HepG2 (cell line): ENCODE measurements around the gene HSDL1. TPM values are rescaled to one million over a fixed set of nuclear protein-coding genes. Genes with fewer than 3 reads are reported as not detected.
A peak's percentile ranks its signal among the peaks of the same experiment; 100 is the strongest.

Source experiments
- ARNT2 ChIP-seq: sonication (generic); formaldehyde crosslinking; IDR thresholded peaks from 2 replicates; pipeline ENCODE4 v1.8.0; 2022; ENCODE audit warnings: mild to moderate bottlenecking, low read depth, missing genetic modification reagents, moderate library complexity
- ATAD3A ChIP-seq: sonication (generic); formaldehyde crosslinking; IDR thresholded peaks from 2 replicates; pipeline ENCODE4 v1.4.0; 2020; ENCODE audit warnings: missing genetic modification reagents
- CENPX ChIP-seq: sonication (generic); formaldehyde crosslinking; IDR thresholded peaks from 2 replicates; pipeline ENCODE4 v1.9.0; 2021; ENCODE audit warnings: mild to moderate bottlenecking, missing genetic modification reagents, moderate library complexity
- CERS6 ChIP-seq: sonication (generic); formaldehyde crosslinking; IDR thresholded peaks from 2 replicates; pipeline ENCODE4 v1.5.0; 2020; ENCODE audit warnings: missing genetic modification reagents
- ELF3 ChIP-seq: IDR thresholded peaks from 2 replicates; pipeline ENCODE4 v1.6.1; 2016; ENCODE audit warnings: missing genetic modification reagents, missing compliant biosample characterization
- HINFP ChIP-seq: sonication (generic); formaldehyde crosslinking; IDR thresholded peaks from 2 replicates; pipeline ENCODE4 v1.4.0; 2020; ENCODE audit warnings: low read depth, mild to moderate bottlenecking, missing genetic modification reagents
- MEF2D ChIP-seq: sonication (generic); formaldehyde crosslinking; IDR thresholded peaks from 2 replicates; pipeline ENCODE4 v1.5.1; 2020; ENCODE audit warnings: mild to moderate bottlenecking, missing genetic modification reagents
- MYC ChIP-seq: sonication (generic); formaldehyde crosslinking; IDR thresholded peaks from 2 replicates; pipeline ENCODE4 v1.9.0; 2021; ENCODE audit warnings: missing genetic modification reagents, borderline replicate concordance
- NCOA1 ChIP-seq: sonication (generic); formaldehyde crosslinking; IDR thresholded peaks from 2 replicates; pipeline ENCODE4 v1.9.0; 2021; ENCODE audit warnings: missing genetic modification reagents
- NR1H2 ChIP-seq: sonication (generic); formaldehyde crosslinking; IDR thresholded peaks from 2 replicates; pipeline ENCODE4 v1.8.1; 2022; ENCODE audit warnings: low read depth, missing genetic modification reagents, borderline replicate concordance
- PHB2 ChIP-seq: fragments of 450-650 bp; IDR thresholded peaks from 2 replicates; pipeline ENCODE4 v1.6.1; 2018; ENCODE audit not compliant: partially characterized antibody
- RBM22 ChIP-seq: fragments of 200-400 bp; formaldehyde crosslinking; optimal IDR thresholded peaks from 2 replicates; pipeline ENCODE3; 2017; ENCODE audit warnings: mild to moderate bottlenecking, low read length, moderate library complexity
- SKI ChIP-seq: fragments of 450-650 bp; IDR thresholded peaks from one replicate; pipeline ENCODE4 v1.6.1; 2018; ENCODE audit warnings: mild to moderate bottlenecking; ENCODE audit not compliant: partially characterized antibody
- SMAD1 ChIP-seq: sonication (generic); formaldehyde crosslinking; IDR thresholded peaks from 2 replicates; pipeline ENCODE4 v1.4.0; 2020; ENCODE audit warnings: missing genetic modification reagents, low read depth, mild to moderate bottlenecking, borderline replicate concordance
- SNAI1 ChIP-seq: sonication (generic); formaldehyde crosslinking; IDR thresholded peaks from 2 replicates; pipeline ENCODE4 v1.5.0; 2020; ENCODE audit warnings: mild to moderate bottlenecking, missing genetic modification reagents, borderline replicate concordance
- TGIF2 ChIP-seq: IDR thresholded peaks from 2 replicates; pipeline ENCODE4 v1.6.1; 2016; ENCODE audit warnings: control low read depth, missing compliant biosample characterization
- ZBTB14 ChIP-seq: sonication (generic); formaldehyde crosslinking; IDR thresholded peaks from 2 replicates; pipeline ENCODE4 v1.4.0; 2020; ENCODE audit warnings: missing genetic modification reagents
- ZNF230 ChIP-seq: sonication (generic); formaldehyde crosslinking; IDR thresholded peaks from 2 replicates; pipeline ENCODE4 v1.4.0; 2020; ENCODE audit warnings: mild to moderate bottlenecking, missing genetic modification reagents
- ZNF333 ChIP-seq: sonication (generic); formaldehyde crosslinking; IDR thresholded peaks from 2 replicates; pipeline ENCODE4 v1.4.0; 2020; ENCODE audit warnings: mild to moderate bottlenecking, missing genetic modification reagents, borderline replicate concordance
- ZNF562 ChIP-seq: sonication (generic); formaldehyde crosslinking; IDR thresholded peaks from 2 replicates; pipeline ENCODE4 v1.8.0; 2022; ENCODE audit warnings: missing genetic modification reagents, borderline replicate concordance
- ZNF724P ChIP-seq: sonication (generic); formaldehyde crosslinking; IDR thresholded peaks from 2 replicates; pipeline ENCODE4 v1.8.0; 2022; ENCODE audit warnings: missing genetic modification reagents, borderline replicate concordance
- polyA plus RNA-seq, 8 experiments: library from polyadenylated mRNA; depleted of rRNA in 3 of 8; stranded (reverse) in 7 of 8; unstranded in 1 of 8; fragments of >200 nt; fragmentation: Illumina TruSeq in 4 of 8; extraction: Trizol in 4 of 8; gene quantifications; 2 replicates each; pipeline versions ENCODE4 v1.2.1 to v1.2.3, GENCODE V29; 2011 to 2016; ENCODE audit warnings: low read depth in 4 of 8, missing spikeins in 1 of 8, mixed read lengths in 1 of 8; ENCODE audit not compliant: insufficient read depth in 1 of 8
- total RNA-seq, 5 experiments: library from RNA; depleted of rRNA; stranded (reverse); fragments of >200 nt; fragmentation: Illumina TruSeq; extraction: Trizol; gene quantifications; 2 replicates each; pipeline ENCODE4 v1.2.3, GENCODE V29; 2016; ENCODE audit warnings: low read depth in 1 of 5
- TF ChIP-seq, protein P1 (sequence below): sonication (generic); formaldehyde crosslinking; IDR thresholded peaks from 2 replicates; pipeline ENCODE4 v1.5.1; 2020; ENCODE audit warnings: missing genetic modification reagents, mild to moderate bottlenecking, borderline replicate concordance

Gene HSDL1
- total and polyA plus RNA-seq, 2 of the 13 experiments (the other 11 are each of a cell fraction or from before 2014, with no cell fraction given): 49.2 to 49.7 TPM

DNA sequence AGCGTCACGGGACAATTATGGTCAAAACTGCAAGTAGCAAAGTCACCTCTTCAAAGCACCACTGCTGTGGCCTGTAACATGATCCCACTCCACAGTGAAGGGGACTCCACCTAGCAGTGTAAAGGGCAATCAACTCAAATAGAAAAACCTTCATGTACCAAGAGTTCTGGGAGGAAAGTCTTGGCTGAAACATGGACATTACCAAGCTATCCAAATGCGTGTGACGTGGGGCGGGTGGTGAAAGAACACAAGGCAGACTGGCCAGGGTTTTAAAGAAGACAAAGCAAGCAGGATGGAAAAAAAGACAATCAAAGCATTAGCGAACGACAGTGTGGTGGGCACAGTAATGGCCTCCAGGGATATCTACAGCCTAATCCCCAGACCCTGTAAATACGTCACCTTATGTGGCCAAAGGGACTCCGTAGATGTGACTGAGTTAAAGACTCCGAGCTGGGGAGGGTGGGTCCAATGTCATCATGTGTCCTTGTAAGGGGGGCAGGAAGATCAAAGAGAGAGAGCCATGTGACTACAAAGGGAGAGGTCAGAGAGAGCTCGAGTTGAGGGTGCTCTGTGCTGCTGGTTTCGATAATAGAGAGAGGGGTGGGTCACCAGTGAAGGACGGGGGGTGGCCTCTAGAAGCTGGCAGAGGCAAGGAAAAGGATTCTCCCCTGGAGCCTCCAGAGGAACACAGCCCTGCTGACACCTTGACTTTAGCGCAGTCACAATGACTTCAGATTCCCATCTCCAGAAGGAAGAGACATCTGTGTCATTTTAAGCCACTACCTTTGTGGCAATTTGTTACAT is 6.0 kb downstream of the HSDL1 start (continued):
- TF ChIP-seq ZBTB14 (CRISPR knock-in tag) (peak; percentile 49; the same call in 1 of the 2 replicates), ELF3 (CRISPR knock-in tag) (peak; percentile 58; the same call in 1 of the 2 replicates), NR1H2 (no peak), NCOA1 (no peak), TGIF2 (CRISPR knock-in tag) (peak; percentile 44; the same call in 1 of the 2 replicates), SMAD1 (CRISPR knock-in tag) (0 out of 2 replicates have a peak, but pooled peaks have one; percentile 21), CENPX (CRISPR knock-in tag) (no peak), ZNF562 (CRISPR knock-in tag) (no peak), MEF2D (CRISPR knock-in tag) (peak; percentile 53; the same call in 1 of the 2 replicates), CERS6 (no peak), ARNT2 (CRISPR knock-in tag) (peak; percentile 30; the same call in 1 of the 2 replicates), SNAI1 (CRISPR knock-in tag) (no peak), PHB2 (no peak), HINFP (CRISPR knock-in tag) (no peak), MYC (CRISPR knock-in tag) (peak; percentile 59), ZNF230 (CRISPR knock-in tag) (peak; percentile 32; the same call in 1 of the 2 replicates), SKI (no peak), ATAD3A (CRISPR knock-in tag) (no peak), RBM22 (peak; percentile 28), ZNF724P (CRISPR knock-in tag) (no peak), ZNF333 (CRISPR knock-in tag) (no peak)
- TF ChIP-seq, protein P1, sequence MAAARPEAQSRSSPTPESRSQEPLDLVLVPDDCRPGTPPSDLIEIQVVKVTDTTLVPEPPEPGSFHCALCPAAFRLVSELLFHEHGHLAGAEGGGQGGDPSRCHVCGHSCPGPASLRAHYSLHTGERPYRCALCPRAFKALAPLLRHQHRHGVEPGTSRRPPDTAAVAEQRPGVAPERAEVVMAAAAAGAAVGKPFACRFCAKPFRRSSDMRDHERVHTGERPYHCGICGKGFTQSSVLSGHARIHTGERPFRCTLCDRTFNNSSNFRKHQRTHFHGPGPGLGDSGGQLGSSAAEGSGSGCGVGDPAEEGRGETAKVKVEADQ (CRISPR knock-in tag): 0 out of 2 replicates have a peak, but pooled peaks have one; percentile 26
